Limb (tissue), 2 donors: Measurements from ENCODE around the gene FPGS.
A peak's percentile ranks its signal among the peaks of the same experiment; 100 is the strongest.
"Not testable (repeated sequence)": the region's sequence is repeated elsewhere in the genome, so short reads cannot be mapped to it uniquely, and the experiment has no call there.

Source experiments
- DNase-seq, 2 donors: peaks; one replicate each; pipeline ENCODE4 v3.0.0-alpha.2; 2016; ENCODE audit errors: extremely low spot score in 2 of 2

FPGS gene

GRCh38 chr9:127802576-127803443 lies at the start of gene FPGS:
TSS of gene FPGS (plus strand) at chr9:127802882. CDS start at chr9:127802925, 43 bp downstream.
- DNase-seq: peak; percentile 88 to 91

DNA sequence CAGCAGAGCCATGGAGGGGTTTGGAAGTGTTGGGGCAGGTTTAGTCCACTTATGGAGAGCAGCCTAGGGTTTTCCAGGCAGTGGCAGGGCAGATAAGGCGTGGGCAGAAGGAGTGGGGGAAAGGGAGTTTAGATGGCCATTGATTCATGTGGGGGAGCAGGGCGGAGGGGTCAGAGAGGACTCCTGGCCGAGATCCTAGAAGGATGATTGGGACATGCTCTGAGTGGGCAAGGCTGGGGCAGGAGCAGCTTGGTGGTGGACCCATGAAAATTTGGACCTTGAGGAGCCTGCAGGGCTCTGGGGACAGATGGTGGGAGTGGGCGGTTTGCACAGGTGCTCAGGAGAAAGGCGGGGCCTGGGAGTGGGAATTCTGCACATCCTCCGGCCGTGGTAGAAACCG lies 49.5 kb upstream of the FPGS start:
- DNase-seq: no peak

- no peak for DNase-seq
These were observed 49.1 kb upstream of the FPGS start for GRCh38 chr9:127753622-127754021.

GRCh38 chr9:127754099-127755060 lies 48.3 kb upstream of the FPGS start:
- peak in 1 of 2 donors; percentile 81 for DNase-seq

DNA sequence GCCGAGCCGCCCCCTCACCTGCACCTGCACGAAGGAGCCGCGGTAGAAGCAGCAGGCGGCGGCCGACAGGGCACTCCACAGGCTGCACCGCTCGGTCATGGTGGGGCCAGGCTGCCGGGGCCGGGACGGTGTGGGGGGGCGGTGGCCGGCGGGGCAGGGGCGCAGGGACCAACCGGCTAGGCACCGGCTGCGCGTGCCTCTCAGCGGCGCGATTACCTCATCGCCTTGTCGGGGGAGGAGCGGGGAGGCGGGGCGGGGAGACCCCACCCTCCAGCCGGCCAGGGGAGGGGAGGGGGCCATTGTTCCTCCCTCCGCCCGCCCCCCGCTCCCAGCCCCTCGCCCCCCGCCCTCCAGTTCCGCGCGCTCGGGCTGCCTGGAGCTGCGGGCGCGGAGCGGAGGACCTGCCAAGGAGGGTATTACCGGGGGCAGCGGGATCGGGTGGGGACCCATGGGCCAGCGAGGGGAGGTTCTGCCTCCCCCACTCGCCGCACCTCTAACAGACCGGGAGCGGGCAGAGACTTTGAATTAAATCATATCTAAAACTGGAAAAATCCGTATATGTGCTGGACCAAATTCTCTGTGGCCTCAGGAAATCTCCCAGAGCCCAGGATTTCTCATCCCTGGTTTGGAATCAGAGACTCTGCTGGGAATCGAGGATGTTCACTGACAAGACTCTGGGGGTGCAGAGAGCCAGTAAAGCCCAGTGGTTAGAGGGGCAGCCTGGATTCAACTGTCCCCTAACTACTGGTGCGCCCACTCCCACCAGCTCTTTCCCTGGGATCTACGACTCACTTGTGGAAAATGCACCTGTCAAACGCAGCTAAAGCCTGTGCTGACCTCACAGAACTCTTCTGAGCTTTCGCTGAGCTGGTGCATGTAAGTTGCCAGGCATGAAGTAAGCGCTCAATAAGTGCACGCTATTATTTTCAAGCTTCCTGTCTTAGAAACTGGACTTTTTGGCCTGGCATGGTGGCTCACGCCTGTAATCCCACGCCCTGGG lies 47.3 kb upstream of the FPGS start:
- DNase-seq: peak in 1 of 2 donors; percentile 86

DNA sequence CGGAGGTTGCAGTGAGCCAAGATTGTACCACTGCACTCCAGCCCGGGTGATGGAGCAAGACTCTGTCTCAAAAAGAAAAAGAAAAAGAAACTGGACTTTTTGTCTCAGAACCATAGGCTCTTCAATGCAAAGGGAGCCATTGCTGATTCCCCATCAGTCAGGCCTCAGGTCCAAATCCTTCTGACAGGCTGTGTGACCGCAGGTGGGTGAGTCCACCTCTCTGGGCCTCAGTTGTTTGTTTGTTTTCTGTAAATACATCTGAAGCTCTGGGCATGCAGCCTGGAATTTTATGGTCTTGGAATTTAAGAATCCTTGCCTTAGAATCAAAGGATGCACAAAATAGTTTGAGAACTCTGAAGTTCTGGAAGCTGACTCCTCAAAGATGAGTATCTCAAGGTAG lies 46.4 kb upstream of the FPGS start:
- DNase-seq: no peak

- DNase-seq: not testable (repeated sequence)
These were observed 45.9 kb upstream of the FPGS start for GRCh38 chr9:127756776-127757175.

GRCh38 chr9:127758843-127759242 lies 43.8 kb upstream of the FPGS start:
- DNase-seq: no peak

- no peak for DNase-seq
These were observed 41.6 kb upstream of the FPGS start for GRCh38 chr9:127761061-127761460.

DNA sequence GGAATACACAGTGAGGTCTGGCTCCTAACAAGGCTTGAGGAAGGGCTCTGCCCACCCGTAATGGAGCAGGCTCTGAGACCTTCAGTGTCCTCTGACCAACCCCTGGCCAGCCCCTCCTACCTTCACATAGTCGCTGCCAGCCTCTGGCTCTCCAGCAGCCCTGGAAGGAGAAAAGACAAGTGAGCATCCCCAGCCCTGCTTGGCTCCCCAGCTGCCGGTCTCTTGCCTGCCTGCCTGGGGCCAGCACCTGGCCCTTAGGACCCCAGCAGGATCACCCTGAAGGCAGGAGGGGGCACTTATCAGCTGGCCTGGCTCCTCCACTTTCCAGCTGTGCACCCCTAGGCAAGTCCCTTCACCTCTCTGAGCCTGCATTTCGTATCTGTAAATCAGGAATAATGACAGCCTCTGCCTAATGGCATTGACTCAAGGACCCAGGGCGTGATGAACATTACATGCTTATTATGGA lies 41.2 kb upstream of the FPGS start:
- no peak for DNase-seq

DNA sequence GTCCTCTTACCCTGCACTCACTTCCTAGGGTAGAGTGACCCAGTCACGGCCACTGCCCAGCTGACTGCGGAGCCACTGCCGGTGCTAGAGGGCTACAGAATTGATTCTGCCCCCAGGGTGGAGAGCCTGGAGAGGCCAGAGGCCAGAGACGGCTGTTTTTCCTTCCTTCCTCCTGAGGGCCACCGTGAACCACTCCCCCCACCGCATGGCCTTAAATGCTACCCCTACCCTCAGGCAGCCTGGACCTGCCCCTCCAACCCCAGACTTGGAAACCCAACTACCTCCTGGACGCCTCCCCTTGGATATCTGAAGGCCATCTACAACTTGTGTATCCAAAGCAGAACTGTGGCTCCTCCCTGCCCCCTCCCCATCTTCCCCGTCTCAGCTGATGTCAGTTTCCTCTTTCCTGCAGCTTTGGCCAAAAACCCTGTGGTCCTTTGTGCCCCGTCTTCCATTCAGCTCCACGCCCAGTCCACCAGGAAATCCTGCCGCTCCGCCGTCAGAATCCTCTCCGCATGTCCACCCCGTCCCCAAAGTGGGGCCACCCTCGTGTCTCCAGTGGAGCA lies 40.5 kb upstream of the FPGS start:
- DNase-seq: no peak

DNA sequence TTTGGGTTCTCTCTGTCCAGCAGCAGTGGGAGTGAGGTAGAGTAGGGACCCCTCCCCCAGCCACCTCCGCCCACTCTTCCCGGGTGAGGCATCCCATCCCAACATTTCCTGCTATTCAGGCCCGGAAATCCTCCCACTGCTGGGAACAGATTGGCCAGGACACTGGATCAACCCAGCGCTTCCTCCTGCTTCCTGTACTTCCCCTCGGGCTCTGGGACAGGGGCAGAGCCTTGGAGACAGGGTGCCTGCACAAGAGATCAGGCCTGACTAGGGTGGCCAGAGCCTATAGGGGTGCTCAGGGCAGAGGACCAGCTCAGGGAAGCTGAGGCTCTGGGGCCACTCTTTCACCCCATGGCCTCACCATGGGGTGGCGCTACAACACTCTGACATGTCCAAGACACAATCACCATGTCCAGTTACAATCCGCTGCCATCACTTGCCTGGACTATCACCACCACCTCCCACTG lies 38.7 kb upstream of the FPGS start:
- peak in 1 of 2 donors; percentile 42 for DNase-seq

DNA sequence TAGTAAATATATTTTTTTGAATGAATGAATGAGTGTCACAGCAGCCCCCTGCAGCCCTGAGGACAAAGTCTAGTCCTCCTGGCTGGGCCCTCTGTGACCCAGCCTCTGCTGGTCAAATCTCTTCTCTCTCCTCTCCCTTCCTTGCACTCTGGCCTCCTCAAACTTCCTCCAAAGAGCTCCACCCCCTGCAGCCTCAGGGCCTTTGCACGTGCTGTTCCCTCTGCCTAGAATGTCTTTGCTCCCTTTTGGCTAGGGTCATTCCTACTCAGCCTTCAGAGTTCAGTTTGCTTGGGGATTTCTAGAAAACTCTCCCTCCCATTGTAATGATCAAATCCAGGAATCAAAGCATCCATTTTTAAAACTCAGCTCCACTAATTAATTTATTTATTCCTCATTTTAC lies 37.3 kb upstream of the FPGS start:
- no peak for DNase-seq

DNA sequence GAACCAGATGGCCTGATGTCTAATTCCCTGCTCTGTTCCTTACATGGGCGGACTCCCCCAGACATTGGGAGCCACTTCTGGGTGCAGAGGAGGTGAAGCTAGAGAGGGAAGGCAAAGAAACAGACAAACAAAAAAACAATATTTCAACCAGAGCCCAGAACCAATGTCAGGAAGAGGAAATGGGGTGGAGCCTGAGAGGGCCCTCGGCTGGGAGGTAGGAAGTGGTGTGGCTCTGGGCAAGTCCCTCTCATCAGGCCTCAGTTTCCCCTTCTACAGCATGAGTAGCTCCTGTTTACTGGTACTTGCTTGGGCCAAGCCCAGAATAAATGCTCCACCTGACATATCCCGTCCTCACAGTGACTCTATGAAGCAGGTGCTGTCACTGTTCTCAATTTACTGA lies 35.3 kb upstream of the FPGS start:
- peak in 1 of 2 donors; percentile 20 for DNase-seq

- DNase-seq: peak; percentile 73 to 79
These were observed 34.8 kb upstream of the FPGS start for GRCh38 chr9:127767909-127768331.

GRCh38 chr9:127768698-127769097 lies 34.0 kb upstream of the FPGS start:
- DNase-seq: no peak

DNA sequence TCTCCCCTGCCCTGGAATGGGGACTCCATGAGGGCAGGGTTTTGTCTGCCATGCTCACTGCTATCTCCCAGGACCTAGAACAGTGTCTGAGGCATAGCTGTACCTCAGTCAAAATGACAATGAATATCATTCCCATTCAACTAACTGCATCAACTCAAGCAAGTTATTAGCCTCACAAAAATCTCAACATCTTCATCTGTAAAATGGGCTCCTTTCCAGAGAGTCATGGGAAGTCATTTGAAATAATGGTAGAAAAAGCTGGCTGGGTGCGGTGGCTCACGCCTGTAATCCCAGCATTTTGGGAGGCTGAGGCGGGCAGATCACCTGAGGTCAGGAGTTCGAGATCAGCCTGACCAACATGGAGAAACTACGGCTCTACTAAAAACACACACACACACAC lies 33.6 kb upstream of the FPGS start:
- no peak for DNase-seq

DNA sequence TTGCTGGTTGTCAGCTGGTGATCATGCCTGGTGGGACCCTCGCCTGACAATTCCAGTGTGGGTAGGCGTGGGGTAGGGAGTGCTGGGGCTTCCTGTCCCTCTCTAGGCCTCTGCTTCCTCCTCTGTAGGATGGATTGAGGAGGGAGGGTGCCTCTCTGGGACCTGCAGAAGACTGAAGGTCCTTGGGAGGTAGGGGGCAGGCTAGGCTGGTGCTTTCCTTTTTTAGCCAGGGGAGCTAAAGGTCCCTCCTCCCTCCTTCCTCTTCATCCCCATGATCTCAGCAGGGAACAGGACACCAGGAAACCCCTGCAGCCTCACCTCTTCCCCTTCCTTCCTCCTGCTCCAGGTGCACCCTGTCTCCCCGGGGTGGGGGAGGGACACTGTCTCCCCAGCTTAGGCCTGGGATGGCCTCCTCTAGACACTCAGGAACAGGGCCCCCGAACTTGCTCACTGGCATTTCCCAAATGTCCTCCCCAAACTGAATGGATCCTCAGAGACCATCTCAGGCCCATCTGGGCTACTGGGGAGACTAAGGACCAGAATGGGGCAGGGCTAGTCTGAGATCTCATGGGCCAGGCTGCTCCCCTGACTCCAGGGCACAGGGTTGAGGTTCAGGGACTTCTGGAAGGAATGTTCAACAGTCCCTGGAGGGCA lies 32.6 kb upstream of the FPGS start:
- DNase-seq: peak in 1 of 2 donors; percentile 34

DNA sequence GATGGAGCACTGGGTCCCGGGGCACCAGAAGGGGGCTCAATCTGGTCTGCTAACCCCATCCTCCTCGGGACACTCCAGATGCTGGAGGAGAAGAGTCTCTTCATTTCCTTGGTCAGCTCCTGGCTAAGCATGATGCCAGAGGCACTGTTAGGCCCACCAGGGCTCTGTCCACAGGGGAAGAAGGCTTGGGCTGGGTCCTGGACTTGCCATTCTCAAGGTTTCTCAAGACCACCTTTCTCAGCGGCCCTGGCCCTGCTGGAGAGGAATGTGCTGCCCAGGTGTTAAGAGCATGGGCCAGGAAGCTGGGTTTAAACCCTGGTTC lies 32.1 kb upstream of the FPGS start:
- no peak for DNase-seq
